HG03280 (cell line): Measurements from ENCODE around the gene ZNF423.
"Not testable (repeated sequence)": the region's sequence is repeated elsewhere in the genome, so short reads cannot be mapped to it uniquely, and the experiment has no call there.

ENCODE experiments used
- ATAC-seq: cut with Tn5 transposase; IDR thresholded peaks from one replicate; pipeline ENCODE4 v1.9.1; 2021; ENCODE audit warnings: mild to moderate bottlenecking, moderate library complexity; ENCODE audit not compliant: unreplicated experiment

Gene ZNF423

DNA sequence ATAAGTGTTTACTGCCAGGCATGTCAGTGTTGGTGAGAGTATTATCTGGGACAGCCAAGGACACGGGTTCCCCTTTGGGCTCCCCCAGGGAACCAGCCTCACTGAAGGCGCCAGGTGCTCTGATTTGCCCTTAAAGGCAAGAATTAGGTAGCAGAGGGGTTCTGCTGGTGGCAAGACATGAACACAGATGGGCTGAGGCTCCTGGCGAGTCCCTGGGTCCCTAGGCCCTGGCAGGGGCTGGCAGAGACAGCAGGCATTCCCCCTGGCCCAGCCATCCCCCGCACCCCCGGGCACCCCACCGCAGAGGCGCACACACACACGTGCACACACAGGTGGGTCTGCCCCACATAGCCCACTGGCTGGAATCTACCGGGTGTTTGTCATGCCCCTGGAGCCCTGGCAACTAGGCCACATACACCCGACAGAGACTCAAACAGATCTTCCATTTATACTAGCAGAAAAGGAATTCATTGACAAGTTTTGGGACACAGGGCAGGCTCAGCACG is 329.0 kb downstream of the ZNF423 start:
- no peak for ATAC-seq

- no peak for ATAC-seq
Measured at GRCh38 chr16:49524947-49525315, 331.0 kb downstream of the ZNF423 start.

GRCh38 chr16:49524216-49524946 is 331.5 kb downstream of the ZNF423 start:
- no peak for ATAC-seq

DNA sequence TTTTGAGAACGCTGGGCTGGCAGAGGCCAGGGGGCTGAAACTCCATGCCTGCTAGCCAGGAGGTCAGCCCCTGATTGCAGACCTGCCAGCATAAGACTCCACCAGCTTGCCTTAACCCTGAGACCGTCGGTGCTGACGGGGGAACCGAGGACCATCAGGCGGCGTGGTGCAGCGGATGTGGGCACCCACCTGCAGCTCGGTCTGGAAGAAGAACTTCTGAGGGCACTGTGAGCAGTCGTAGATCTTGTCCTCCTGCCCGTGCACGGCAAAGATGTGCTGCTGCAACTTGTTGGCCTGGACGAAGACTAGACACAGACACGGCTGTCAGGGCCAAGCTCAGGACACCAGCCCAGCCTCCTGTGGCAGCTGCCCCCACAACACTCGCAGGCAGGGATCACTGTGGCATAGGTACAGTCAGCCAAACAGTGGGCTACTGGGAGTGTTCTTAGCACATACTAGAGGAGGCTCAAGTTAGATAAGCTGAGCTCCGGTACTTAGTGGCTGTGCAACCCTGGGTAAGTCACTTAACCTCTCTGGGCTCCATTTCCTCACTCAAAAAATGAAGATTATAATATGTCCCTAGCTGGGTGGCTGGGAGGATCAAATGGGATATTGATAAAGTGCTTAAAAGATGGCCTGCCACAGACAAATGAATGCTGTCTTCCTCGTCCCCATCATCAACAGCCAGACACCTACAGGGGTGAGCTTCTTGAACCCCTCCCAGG is 332.3 kb downstream of the ZNF423 start:
- no peak for ATAC-seq

GRCh38 chr16:49521734-49522325 is 334.1 kb downstream of the ZNF423 start:
- no peak for ATAC-seq

- ATAC-seq = no peak
Measured at GRCh38 chr16:49520492-49521038, 335.3 kb downstream of the ZNF423 start.

DNA sequence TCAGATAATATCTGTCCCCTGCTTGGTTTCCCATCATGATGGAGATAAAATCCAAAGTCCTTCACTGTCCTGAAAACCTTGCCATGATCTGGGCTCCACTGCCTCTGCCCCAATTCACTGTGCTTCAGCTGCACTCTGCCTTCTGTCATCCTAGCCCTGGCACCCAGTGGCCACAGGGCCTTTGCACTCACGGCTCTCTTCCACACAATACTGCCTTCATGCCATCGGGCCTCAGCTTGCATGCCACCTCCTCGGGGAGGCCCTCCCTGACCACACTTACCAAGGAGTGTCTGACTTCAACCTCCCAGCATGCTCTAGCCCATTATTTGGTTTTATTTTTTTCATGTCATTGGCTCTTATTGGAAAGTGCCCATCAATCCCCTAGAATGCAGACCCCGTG is 336.2 kb downstream of the ZNF423 start:
- no peak for ATAC-seq

DNA sequence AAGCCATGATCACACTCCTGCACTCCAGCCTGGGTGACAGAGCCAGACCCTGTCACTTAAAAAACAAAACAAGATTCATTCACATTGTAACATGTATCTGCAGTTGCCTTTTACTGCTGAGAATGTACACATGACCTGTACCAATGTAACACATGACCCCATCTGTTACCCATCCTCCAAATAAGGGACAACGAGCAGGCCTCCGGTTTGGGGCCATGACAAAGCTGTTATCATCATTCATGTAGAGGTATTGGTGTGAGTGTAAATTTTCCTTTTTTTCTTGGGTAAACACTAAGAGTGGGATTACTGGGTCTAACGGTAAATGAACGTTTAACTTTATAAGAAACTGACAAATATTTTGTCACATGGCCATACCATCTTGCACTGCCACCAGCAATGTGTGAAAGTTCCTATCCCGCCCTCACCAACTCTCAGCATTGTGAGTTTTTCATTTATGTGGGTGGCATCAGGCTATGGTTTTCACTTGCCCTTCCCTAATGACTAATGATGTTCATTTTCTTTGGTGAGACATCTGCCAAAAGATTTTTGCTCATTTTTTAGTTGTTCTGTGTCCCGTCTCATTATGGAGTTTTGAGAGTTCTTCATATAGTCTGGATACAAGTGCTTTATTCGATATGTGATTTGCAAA is 336.8 kb downstream of the ZNF423 start:
- ATAC-seq = no peak

GRCh38 chr16:49516382-49517036 is 339.4 kb downstream of the ZNF423 start:
- ATAC-seq = no peak

DNA sequence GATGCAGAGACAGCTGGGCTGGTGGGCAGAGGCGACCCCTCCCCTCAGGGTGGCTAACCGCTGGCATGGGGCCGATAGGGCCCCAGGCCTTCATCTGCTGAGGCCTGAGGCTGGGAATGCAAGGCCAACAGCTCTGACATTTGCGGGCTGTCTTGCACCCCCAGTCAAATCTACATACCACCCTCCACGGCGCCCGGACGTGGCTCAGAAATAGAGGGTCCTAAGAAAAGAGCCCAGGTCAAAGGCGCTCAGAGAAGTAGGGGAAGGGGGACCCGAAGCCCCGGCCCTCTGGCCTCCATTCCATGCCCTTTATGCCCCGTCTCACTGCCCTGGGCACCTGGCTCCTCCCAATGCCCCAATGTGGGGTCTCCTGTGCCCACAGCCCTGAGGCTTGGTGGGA is 340.1 kb downstream of the ZNF423 start:
- no peak for ATAC-seq

GRCh38 chr16:49515016-49515565 is 340.8 kb downstream of the ZNF423 start:
- no peak for ATAC-seq

DNA sequence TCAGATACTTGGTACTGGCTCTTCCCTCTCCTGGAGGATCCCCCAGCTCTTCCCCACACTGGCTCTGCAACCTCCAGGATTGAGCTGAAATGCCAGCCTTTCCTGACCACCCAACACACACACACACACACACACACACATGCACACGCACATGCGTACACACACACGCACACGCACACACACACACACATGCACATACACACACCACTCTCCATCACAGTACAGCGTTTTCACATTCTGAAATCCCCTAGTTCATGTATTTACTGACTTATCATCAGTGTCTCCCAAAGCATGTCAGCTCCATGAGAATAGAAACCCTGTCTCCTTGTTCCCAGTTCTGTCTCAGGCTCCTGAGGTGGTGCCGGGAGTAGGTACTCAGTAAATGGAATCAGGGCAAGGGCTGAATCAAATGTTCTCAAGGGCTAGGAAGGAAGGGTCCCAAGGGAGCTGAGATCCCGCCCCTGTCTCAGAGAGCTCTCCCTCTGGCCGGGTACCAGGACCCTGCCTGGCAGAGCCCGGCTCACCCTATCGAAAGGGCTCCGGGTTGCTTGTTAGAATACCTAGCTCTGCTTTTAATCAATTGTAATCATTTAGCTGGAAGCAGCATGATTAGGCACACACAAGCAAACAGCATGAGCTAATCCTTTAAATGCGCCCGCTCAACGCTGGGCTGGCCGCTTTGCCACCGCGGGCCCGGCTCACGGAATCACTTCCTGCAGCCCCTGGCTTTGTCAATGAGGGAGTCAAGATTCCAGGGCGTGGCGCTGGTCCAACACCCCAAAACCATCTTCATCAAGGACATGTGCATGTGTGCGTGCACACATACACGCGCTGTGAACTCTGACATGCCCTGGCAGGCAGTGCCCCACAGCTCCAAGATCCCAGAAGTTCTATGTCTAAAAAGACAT is 341.6 kb downstream of the ZNF423 start:
- ATAC-seq = no peak

- ATAC-seq = no peak
Measured at GRCh38 chr16:49513040-49513439, 342.9 kb downstream of the ZNF423 start.

- ATAC-seq = no peak
Measured at GRCh38 chr16:49510654-49511305, 345.1 kb downstream of the ZNF423 start.

GRCh38 chr16:49510141-49510540 is 345.8 kb downstream of the ZNF423 start:
- no peak for ATAC-seq

DNA sequence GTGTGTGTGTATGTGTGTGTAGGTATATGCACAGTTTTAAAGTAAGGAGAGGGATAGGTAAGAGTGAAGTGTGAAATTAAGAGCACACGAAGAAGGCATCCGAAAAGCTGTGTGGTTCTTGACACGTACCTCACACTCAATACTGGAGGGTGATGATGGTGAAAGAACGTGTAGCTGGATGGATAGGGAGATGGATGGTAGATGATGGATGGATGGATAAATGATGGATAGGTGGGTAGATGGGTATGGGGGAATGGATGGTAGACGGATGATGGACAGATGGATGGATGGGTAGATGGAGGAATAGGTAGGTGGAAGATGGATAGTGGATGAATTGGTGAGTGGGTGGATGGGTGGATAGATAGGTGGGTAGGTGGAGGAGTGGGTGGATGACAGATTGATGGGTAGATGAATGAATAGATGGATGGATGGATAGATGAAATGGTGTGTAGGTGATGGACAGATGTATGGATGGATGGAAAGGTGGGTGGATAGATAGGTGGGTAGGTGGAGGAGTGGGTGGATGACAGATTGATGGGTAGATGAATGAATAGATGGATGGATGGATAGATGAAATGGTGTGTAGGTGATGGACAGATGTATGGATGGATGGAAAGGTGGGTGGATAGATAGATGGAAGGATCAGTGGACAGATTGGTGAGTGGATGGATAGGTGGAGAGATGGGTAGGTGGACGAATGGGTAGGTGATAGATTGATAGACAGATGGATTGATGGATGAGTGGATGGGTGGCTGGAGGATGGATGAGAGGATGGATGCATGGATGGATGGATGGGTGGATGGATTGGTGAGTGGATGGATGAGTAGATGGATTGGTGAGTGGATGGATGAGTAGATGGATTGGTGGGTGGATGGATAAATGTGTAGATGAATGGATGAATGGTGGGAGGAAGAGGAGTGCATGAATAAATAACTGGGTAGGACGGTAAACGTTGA is 349.6 kb downstream of the ZNF423 start:
- not testable (repeated sequence) for ATAC-seq

GRCh38 chr16:49505556-49505955 is 350.4 kb downstream of the ZNF423 start:
- ATAC-seq = no peak

GRCh38 chr16:49504626-49505025 is 351.3 kb downstream of the ZNF423 start:
- no peak for ATAC-seq
